HCT116 (cell line): ENCODE results near the gene LHFPL6.

Experiments
- CTCF ChIP-seq, 3 experiments: fragments of 200-600 bp in 1 of 3; sonication (generic) in 1 of 3; IDR thresholded peaks in 2 of 3; conservative IDR thresholded peaks in 1 of 3; 2 replicates each; pipeline ENCODE4 v1.5.1; 2012 to 2017; ENCODE audit warnings: low read depth in 2 of 3, low read length in 2 of 3, antibody characterized with exemption in 1 of 3, borderline replicate concordance in 1 of 3, control low read depth in 1 of 3, mild to moderate bottlenecking in 1 of 3, mixed read lengths in 1 of 3, mixed run types in 1 of 3, moderate library complexity in 1 of 3; ENCODE audit not compliant: insufficient read depth in 1 of 3
- EZH2 ChIP-seq: fragments of 200-600 bp; sonication (generic); IDR thresholded peaks from 2 replicates; pipeline ENCODE4 v1.6.1; 2017; ENCODE audit warnings: antibody characterized with exemption, mixed run types
- EZH2phosphoT487 ChIP-seq: fragments of 200-600 bp; IDR thresholded peaks from 2 replicates; pipeline ENCODE4 v1.6.1; 2018; ENCODE audit warnings: antibody characterized with exemption, borderline replicate concordance
- JUND ChIP-seq: IDR thresholded peaks from 2 replicates; pipeline ENCODE4 v1.6.1; 2012
- POLR2A ChIP-seq: IDR thresholded peaks from 2 replicates; pipeline ENCODE4 v1.7.0; 2011; ENCODE audit warnings: borderline replicate concordance; ENCODE audit not compliant: insufficient read depth, insufficient read length; ENCODE audit errors: extremely low read depth
- POLR2AphosphoS5 ChIP-seq: IDR thresholded peaks from 2 replicates; pipeline ENCODE4 v1.6.1; 2011; ENCODE audit warnings: mild to moderate bottlenecking, low read depth, low read length, moderate library complexity

- TF ChIP-seq POLR2A (no peak), EZH2phosphoT487 (no peak), POLR2AphosphoS5 (no peak), CTCF (IDR thresholded peaks at IDR 0.05 in 2 of 3, conservative IDR thresholded peaks at IDR 0.05 in 1 of 3; ENCODE audit: borderline replicate concordance in 1 of 3, insufficient read depth in 1 of 3, low read depth in 2 of 3, low read length in 2 of 3) (no peak), JUND (no peak), EZH2 (no peak)
Measured at GRCh38 chr13:39379118-39379517, 223.9 kb downstream of the LHFPL6 start.
